OCI-LY7 (cell line): ENCODE data around the gene ASPRV1. TPM values are rescaled to one million over a fixed set of nuclear protein-coding genes. Genes with fewer than 3 reads are reported as not detected.

Experiments used
- BruUV-seq: library from RNA; stranded (reverse); fragments of 400-500 nt; replicated peaks from 2 replicates; lab custom pipeline; 2021; lab: Mats Ljungman, UMichigan
- CTCF ChIA-PET: fragments of 300-600 bp; sonication (Branson Sonifier 250); formaldehyde crosslinking; loops from one replicate; lab custom pipeline; 2022; ENCODE audit warnings: antibody characterized with exemption; ENCODE audit not compliant: unreplicated experiment; lab: Charles Lee
- POLR2A ChIA-PET: fragments of 300-600 bp; sonication (Branson Sonifier 250); formaldehyde crosslinking; loops from one replicate; lab custom pipeline; 2022; ENCODE audit warnings: antibody characterized with exemption; lab: Charles Lee
- DNase-seq: peaks from one replicate; pipeline ENCODE4 v3.0.0-alpha.2; 2015; ENCODE audit warnings: low spot score
- H2AFZ ChIP-seq: fragments of 200-600 bp; sonication (generic), shearing (Covaris generic); 2 replicates; pipeline ENCODE4 v1.6.1; 2014; ENCODE audit warnings: mild to moderate bottlenecking, antibody characterized with exemption, low read length, moderate library complexity
- H3K27ac ChIP-seq: fragments of 200-600 bp; sonication (generic); 2 replicates; pipeline ENCODE4 v1.5.1; 2014; ENCODE audit warnings: mixed run types, low read depth, mild to moderate bottlenecking, moderate library complexity, low read length, inconsistent platforms; ENCODE audit not compliant: poor library complexity, severe bottlenecking
- H3K36me3 ChIP-seq: fragments of 200-600 bp; sonication (generic); 2 replicates; pipeline ENCODE4 v1.6.1; 2014; ENCODE audit warnings: mild to moderate bottlenecking, antibody characterized with exemption, low read length, moderate library complexity, mixed read lengths; ENCODE audit not compliant: insufficient read depth
- H3K4me1 ChIP-seq: fragments of 200-600 bp; sonication (generic); 2 replicates; pipeline ENCODE4 v1.5.1; 2014; ENCODE audit warnings: mild to moderate bottlenecking, low read length; ENCODE audit not compliant: insufficient read depth, poor library complexity, severe bottlenecking
- H3K4me2 ChIP-seq: fragments of 200-600 bp; sonication (generic); 2 replicates; pipeline ENCODE4 v1.6.1; 2014; ENCODE audit warnings: mild to moderate bottlenecking, low read length
- H3K4me3 ChIP-seq: fragments of 200-600 bp; sonication (generic); 2 replicates; pipeline ENCODE4 v1.5.1; 2014; ENCODE audit warnings: mild to moderate bottlenecking, low read depth, low read length; ENCODE audit not compliant: poor library complexity, severe bottlenecking
- H3K79me2 ChIP-seq: fragments of 200-600 bp; sonication (generic); 2 replicates; pipeline ENCODE4 v1.6.1; 2016; ENCODE audit warnings: low read depth, mild to moderate bottlenecking, low read length, moderate library complexity, mixed read lengths; ENCODE audit not compliant: insufficient read depth
- H3K9me2 ChIP-seq: fragments of 200-600 bp; sonication (generic); 2 replicates; pipeline ENCODE4 v1.6.1; 2016; ENCODE audit warnings: mild to moderate bottlenecking, low read length, mixed read lengths; ENCODE audit not compliant: insufficient read depth
- H3K9me3 ChIP-seq: fragments of 200-600 bp; sonication (generic); 2 replicates; pipeline ENCODE4 v1.6.1; 2014; ENCODE audit warnings: mild to moderate bottlenecking, mixed run types, low read length, mixed read lengths
- H4K20me1 ChIP-seq: fragments of 200-600 bp; sonication (generic); 2 replicates; pipeline ENCODE4 v1.6.1; 2014; ENCODE audit warnings: mild to moderate bottlenecking, antibody characterized with exemption, low read length, moderate library complexity, mixed read lengths; ENCODE audit not compliant: insufficient read depth
- EZH2phosphoT487 ChIP-seq: fragments of 200-600 bp; sonication (generic); IDR thresholded peaks from 2 replicates; pipeline ENCODE4 v1.6.1; 2018; ENCODE audit warnings: low read depth, borderline replicate concordance, mild to moderate bottlenecking, mixed run types, antibody characterized with exemption, low read length, moderate library complexity, mixed read lengths
- intact Hi-C: fragments of 100-400 bp; cut with micrococcal nuclease; formaldehyde crosslinking; loops from one replicate; pipeline ENCODE4 v1.10.0; 2022; ENCODE audit not compliant: unreplicated experiment
- total RNA-seq, 2 experiments: library from RNA; depleted of rRNA in 1 of 2; stranded (reverse); fragments of >200 nt in 1 of 2; shearing (Covaris generic) in 1 of 2; gene quantifications; 2 replicates each; pipeline ENCODE4 v1.2.3, GENCODE V29; 2014 to 2022
- TF ChIP-seq, protein P1 (sequence below): fragments of 200-600 bp; sonication (generic); conservative IDR thresholded peaks from 2 replicates; pipeline ENCODE4 v1.5.1; 2014; ENCODE audit warnings: mild to moderate bottlenecking, antibody characterized with exemption, low read length, moderate library complexity, mixed read lengths

ASPRV1 gene
- total RNA-seq, 2 experiments from 2014 or later, result 1.3 to 1.4 TPM

DNA sequence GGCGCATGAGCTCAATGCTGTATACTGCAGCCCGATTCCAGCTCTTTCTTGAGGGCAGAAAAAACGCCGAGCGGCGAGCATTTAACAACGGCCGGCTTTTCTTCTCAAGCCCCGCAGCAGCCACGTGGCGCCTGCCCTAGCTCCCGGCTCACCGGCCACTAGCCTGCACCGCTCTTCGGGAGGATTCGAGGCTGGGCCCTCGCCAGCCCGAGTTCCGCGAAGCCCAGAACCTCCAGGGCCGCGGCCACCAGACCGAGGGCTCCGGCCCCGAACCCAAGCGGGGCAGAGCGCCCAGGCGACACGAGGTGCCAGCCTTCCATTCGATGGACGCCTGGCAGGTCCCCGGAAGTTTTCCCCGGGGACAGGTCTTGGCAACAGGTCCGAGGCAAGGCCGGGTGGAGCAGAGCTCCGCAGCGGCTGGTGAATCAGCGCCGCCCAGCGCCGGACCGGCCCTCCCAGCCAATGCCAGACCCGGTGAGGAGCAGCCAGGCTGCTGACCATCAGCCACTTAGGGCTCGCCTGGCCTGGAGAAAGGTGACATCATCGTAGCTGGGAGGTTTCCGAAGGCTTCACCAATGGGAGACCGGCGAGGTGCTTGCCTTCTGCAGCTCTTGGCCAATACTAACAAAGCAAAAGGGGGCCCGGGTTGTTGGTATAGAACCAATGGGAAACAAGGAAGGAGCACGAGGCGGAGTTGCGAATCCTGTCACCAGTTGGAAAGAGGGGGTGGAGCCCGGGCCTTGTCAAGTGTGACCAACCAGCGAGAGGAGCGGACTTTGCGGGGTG lies 47.1 kb downstream of the ASPRV1 start:
- H3K4me3 ChIP-seq, result peak overlapping the region; percentile 91
- no peaks in the 10 kb centered on the region for H4K20me1 ChIP-seq
- TF ChIP-seq, protein P1, sequence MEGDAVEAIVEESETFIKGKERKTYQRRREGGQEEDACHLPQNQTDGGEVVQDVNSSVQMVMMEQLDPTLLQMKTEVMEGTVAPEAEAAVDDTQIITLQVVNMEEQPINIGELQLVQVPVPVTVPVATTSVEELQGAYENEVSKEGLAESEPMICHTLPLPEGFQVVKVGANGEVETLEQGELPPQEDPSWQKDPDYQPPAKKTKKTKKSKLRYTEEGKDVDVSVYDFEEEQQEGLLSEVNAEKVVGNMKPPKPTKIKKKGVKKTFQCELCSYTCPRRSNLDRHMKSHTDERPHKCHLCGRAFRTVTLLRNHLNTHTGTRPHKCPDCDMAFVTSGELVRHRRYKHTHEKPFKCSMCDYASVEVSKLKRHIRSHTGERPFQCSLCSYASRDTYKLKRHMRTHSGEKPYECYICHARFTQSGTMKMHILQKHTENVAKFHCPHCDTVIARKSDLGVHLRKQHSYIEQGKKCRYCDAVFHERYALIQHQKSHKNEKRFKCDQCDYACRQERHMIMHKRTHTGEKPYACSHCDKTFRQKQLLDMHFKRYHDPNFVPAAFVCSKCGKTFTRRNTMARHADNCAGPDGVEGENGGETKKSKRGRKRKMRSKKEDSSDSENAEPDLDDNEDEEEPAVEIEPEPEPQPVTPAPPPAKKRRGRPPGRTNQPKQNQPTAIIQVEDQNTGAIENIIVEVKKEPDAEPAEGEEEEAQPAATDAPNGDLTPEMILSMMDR, result peak; percentile 50; the same call in 1 of the 2 replicates
- no peak for TF ChIP-seq EZH2phosphoT487
- no peaks in the 10 kb centered on the region for H3K9me2 ChIP-seq
- ChIA-PET POLR2A (interaction anchor here (0.6 to 3.2 kb wide), 35 partner anchors 9 to 379 kb away, joined by 3 to 19 read pairs (median 5); partner anchors contain the start of genes C2orf42, PCYOX1, SNRNP27 and SNRPG), CTCF (interaction anchor here (0.9 to 1.5 kb wide), 5 partner anchors 21 to 389 kb away, joined by 3 to 6 read pairs (median 4); partner anchors contain the start of gene SNRNP27)
- peak; percentile 100 for DNase-seq
- H3K4me1 ChIP-seq, result peaks cover 40% of the 10 kb centered on the region
- H3K9me3 ChIP-seq, result no peaks in the 10 kb centered on the region
- TSS peak; percentile 90 for BruUV-seq
- H3K4me2 ChIP-seq, result peak overlapping the region; percentile 90
- peak overlapping the region; percentile 58 for H3K27ac ChIP-seq
- peaks cover 15% of the 10 kb centered on the region; the same call in 1 of the 2 replicates for H3K36me3 ChIP-seq
- H2AFZ ChIP-seq, result peak overlapping the region; percentile 74; the same call in 1 of the 2 replicates
- intact Hi-C loops, result loop anchor here (1.0 to 5.0 kb wide), 7 partner anchors 156 to 387 kb away; partner anchors contain the start of genes SNRPG and TIA1
- no peaks in the 10 kb centered on the region for H3K79me2 ChIP-seq

DNA sequence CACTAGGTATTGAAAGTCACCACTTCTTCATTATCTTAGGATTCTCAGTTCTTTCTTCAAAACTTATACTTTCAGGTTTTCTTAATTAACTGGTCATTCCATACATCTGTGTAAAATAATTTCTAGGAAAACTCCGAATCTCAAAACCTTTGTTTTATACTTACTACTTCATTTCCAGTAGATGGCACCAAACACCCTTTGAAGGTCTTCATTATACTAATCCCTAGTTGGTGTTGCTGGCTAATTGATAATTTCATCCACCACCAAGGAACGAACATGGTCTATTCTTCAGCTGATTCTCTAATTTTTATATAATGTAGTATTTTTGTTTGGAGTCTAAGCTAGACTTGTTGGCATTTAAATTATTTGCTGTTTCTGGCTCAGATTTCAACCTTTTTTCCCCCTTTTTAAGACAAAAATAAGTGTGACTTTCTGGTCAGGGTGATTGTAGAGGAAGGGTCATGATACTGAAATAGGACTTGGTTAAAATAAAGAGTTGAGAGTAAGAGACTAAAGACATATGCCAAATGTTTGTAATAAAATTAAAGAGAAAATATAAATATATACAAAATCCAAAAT lies 49.4 kb downstream of the ASPRV1 start:
- H3K27ac ChIP-seq, result no peak overlapping the region
- DNase-seq, result peak; percentile 81
- H3K9me3 ChIP-seq, result no peaks in the 10 kb centered on the region
- H3K36me3 ChIP-seq, result peaks cover 38% of the 10 kb centered on the region
- ChIA-PET POLR2A (interaction anchor here (1.1 to 3.2 kb wide), 3 partner anchors 173 to 269 kb away, joined by 3 to 15 read pairs (median 4); no protein-coding TSS in a partner anchor), CTCF (no interaction called here)
- no peaks in the 10 kb centered on the region for H3K79me2 ChIP-seq
- BruUV-seq, result no TSS peak
- no peaks in the 10 kb centered on the region for H4K20me1 ChIP-seq
- H3K9me2 ChIP-seq, result no peaks in the 10 kb centered on the region
- no peak for TF ChIP-seq EZH2phosphoT487
- TF ChIP-seq, protein P1, result peak; percentile 90
- H3K4me1 ChIP-seq, result peaks cover 28% of the 10 kb centered on the region
- no peak overlapping the region for H3K4me2 ChIP-seq
- intact Hi-C loops, result loop anchor here (2.0 to 5.0 kb wide), 3 partner anchors 190 to 335 kb away; partner anchors contain the start of genes C2orf42 and TIA1
- H3K4me3 ChIP-seq, result no peak overlapping the region
- no peak overlapping the region for H2AFZ ChIP-seq

Other genes starting within 250 kb of the ASPRV1 start
- 0.38 and 0.72 TPM in 2 replicates for gene ANXA4, start 219.5 kb downstream of the ASPRV1 start, total RNA-seq (2014; rRNA removed; shearing (Covaris generic))
- 3.5 and 3.6 TPM in 2 replicates for gene ANXA4, start 219.5 kb downstream of the ASPRV1 start, total RNA-seq (2022)
- 11.9 and 14.4 TPM in 2 replicates for gene GMCL1, start 132.0 kb downstream of the ASPRV1 start, total RNA-seq (2014; rRNA removed; shearing (Covaris generic))
- gene GMCL1, start 132.0 kb downstream of the ASPRV1 start, total RNA-seq (2022), result 25.9 and 28.2 TPM in 2 replicates
- 42.2 and 61.9 TPM in 2 replicates for gene SNRNP27, start 67.7 kb downstream of the ASPRV1 start, total RNA-seq (2014; rRNA removed; shearing (Covaris generic))
- gene SNRNP27, start 67.7 kb downstream of the ASPRV1 start, total RNA-seq (2022), result 76.0 and 82.4 TPM in 2 replicates
- 1.1 and 2.2 TPM in 2 replicates for gene MXD1, start 46.5 kb downstream of the ASPRV1 start, total RNA-seq (2014; rRNA removed; shearing (Covaris generic))
- 2.8 and 2.9 TPM in 2 replicates for gene MXD1, start 46.5 kb downstream of the ASPRV1 start, total RNA-seq (2022)
- 54.8 and 58.2 TPM in 2 replicates for gene PCBP1, start 125.8 kb upstream of the ASPRV1 start, total RNA-seq (2014; rRNA removed; shearing (Covaris generic))
- 393 and 423 TPM in 2 replicates for gene PCBP1, start 125.8 kb upstream of the ASPRV1 start, total RNA-seq (2022)
- gene C2orf42, start 229.4 kb upstream of the ASPRV1 start, total RNA-seq (2014; rRNA removed; shearing (Covaris generic)), result 24.5 and 26.8 TPM in 2 replicates
- 19.0 and 21.3 TPM in 2 replicates for gene C2orf42, start 229.4 kb upstream of the ASPRV1 start, total RNA-seq (2022)